Activated CD4-positive, alpha-beta T cell treated with anti-CD3 and anti-CD28 coated beads, Interleukin-2, amount 50 U/mL, for 4 hours (primary cell): ENCODE data around the gene CIZ1.
"Not testable (repeated sequence)": the region's sequence is repeated elsewhere in the genome, so short reads cannot be mapped to it uniquely, and the experiment has no call there.

ENCODE experiments used
- DNase-seq, 2 experiments: peaks; one replicate each; pipeline ENCODE4 v3.0.0-alpha.2; 2020

Gene CIZ1

DNA sequence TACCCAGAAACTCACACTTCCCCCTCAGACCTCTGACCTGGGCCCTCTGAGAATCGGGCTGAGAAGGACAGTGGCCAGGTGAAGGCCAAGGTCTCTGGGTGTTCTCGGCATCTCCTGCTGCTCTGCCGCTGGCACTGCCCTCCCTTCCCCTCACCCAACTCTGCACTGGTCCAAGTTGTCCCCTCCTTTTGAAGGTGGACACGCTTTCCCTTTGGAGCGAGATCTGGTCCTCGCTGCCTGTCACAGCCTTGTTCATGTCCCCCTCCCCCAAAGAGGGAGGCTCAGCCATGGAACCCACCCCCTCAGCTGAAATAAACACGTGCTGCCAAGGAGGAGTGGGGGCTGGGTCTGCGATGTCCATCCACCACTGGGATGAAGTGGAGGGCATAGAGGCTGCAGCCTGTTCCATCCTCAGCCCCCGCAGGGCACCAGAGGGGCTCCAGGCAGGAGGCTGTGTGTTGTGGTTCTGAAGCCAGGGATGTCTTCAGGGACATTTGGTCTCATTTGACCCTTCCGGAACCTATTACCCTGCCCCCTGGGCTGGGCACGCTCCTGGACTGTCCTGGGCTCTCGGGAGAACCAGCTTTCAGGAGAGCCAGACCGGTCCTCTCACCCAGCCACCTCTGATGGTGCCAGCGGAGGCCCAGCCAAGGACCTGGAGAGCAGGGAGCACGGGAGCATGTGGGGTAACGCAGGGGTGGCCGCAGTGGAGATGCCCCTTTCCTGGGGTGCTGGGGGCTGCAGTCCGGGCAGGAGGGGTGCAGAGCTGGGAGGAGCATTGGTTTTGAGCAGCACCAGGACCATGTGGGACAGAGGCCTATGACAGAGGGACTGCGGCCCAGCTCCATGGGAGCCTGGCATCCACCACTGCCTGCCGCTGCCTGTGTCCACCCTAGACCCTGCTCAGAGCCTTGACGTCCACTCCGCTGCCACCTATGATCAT lies 46.9 kb downstream of the CIZ1 start:
- DNase-seq: no peak

DNA sequence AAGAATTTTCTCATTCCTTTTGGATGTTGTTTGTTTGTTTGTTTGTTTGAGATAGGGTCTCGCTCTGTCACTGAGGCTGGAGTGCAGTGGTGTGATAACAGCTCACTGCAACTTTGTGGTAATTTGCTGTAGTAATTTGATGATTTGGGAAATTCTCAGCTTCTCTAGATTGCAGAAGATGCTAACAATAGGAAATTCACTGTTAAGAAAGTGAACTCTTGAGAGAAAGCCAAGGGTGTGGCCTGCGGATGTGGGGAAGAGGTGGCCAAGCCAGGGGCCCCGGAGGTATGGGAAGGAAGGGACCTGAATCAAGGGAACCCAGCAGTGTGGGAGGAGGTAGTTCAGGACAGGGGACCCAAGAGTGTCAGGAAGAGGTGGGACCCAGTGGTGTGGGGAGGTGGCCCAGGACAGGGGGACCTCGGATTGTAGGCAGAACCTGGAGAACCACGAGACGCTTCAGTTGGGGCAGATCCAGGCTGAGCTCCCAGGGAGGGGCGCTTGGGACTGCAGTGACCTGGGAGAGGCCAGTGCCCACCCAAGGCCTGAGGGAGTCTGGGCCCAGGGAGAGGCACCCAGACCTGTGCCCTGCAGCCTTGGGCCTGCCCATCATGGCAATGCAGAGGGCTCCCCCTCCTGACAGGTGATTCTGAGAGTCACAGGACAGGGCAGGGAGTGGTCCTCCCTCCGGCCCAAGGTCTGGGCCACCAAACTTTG lies 47.7 kb downstream of the CIZ1 start:
- DNase-seq: no peak

DNA sequence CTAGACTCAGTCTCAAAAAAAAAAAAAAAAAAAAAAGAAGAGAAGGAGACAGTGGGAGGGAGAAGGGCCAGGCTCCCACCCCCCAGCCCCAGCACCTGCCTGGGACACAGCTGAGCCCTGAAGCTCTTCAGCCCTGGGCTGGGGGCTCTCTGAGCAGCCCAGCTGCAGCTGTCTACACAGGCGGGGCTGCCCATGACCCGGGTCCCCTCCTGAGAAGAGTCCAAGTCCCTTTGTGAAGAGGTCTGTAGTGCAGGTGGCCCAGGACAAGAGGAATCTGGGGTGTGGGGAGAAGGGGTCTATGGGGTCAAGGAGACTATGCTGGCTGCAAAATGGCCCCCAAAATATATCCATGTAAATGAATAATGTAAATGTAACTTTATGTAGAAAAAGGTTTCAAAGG lies 48.8 kb downstream of the CIZ1 start:
- DNase-seq: no peak

DNA sequence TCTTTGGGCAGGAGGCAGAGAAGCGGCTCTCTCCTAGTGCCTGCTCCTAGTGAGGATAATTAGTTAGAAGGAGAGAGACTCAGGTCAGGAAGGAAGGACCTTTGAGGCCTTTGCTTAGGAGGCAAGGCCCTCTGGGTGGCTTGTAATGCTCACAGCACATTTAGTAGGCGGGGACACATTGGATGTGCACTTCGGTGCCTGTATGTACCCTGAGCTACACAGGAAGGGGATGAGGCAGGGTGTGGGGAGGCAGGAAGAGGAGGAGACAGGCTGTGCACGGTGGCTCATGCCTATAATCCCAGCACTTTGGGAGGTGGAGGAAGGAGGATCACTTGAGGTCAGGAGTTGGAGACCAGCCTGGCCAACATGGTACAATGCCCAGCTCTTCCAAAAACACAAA lies 49.3 kb downstream of the CIZ1 start:
- no peak for DNase-seq

DNA sequence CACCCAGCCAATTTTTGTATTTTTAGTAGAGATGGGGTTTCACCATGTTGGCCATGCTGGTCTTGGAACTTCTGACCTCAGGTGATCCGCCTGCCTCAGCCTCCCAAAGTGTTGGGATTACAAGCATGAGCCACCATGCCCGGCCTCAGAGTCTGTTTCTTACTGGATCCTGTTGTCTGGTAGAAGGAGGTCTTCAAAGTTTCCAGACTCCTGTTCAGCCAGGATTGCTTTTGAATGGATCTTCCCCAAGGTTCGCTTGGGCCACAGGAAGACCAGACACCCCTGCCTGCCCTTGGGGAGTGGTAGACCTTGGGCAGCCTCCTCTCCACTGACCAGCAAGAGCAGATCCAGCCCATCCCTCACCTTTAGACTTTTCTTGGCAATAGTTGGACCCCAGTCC lies 49.8 kb downstream of the CIZ1 start:
- DNase-seq: no peak

DNA sequence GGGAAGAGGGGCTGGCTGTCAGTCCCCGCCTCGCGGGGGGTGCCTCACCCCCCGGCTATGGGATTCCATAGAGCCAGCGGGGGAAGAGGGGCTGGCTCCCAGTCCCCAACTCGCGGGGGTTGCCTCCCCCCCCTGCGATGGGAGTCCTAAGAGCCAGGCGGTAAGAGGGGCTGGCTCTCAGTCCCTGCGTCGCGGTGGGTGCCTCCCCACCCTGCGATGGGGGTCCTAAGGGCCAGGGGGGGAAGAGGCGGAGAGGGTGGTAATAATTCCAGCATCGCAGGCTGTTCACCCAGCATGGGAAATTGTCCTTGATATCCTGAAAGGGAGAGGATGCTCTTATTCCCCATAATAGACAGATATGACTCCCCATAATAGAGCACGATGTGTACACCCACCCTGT lies 51.8 kb downstream of the CIZ1 start:
- DNase-seq: no peak

DNA sequence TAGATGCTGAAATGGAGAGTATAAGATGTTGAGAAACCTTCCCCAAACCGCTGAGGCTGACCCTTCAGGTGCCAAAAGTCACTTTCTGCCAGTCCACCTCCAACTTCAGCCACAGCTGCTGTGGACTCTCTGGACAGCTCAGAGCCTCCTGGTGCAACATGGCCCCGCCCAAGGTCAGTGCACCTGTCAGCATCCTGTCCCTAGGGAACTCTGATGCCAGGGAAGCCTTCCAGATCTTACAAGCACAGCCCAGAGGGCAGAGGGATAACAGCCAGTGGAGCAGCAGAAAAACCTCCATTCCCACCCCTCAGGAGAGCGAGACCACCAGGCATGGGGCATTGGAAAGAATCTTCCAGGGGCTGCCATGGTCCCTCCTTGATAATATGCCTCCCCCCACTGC lies 53.4 kb downstream of the CIZ1 start:
- DNase-seq: no peak

DNA sequence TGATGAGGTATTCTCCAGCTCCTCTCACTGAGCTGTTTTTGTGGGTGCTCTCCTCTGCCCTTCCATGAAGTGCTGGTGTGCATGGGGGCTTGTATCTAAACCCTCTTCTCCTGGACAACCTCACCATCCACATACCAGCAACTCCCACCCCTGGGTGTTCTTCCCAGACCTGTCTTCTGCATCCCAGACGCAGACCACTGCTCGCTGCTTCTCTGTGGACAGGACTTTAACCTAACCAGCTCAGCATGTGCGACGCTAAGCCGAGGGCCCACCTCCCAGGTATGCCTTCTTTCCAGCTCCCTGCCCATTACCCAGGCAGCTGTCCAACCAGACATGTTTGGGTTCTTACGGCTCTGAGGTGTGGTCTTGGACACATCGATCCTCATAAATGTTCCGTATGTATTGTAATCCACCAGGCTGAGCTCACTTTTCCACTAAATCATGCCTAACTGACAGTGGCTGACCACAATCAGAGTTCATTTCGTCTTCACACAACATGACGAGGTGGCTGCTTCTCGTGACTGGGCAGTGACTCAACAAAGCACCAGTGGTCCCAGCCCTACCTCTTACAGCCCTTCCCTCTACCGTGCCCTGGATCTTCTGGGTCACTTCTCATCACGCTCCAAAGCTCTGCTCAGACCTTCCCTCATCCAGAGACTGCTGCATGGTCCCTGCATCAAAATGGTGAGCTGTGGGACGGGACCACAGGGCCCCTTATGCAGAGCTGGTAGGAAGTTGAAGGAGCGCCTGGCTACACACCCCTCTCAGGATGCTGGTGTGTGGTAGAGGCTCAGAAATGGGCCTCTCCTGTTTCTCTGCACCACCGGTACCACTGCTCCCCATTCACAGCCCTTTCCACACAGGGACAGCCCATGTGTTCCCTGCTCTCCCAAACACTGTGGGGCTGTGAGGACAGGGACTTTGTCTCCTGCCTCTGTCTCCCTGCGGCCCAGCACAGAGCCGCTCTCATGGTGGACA lies 54.3 kb downstream of the CIZ1 start:
- no peak for DNase-seq

DNA sequence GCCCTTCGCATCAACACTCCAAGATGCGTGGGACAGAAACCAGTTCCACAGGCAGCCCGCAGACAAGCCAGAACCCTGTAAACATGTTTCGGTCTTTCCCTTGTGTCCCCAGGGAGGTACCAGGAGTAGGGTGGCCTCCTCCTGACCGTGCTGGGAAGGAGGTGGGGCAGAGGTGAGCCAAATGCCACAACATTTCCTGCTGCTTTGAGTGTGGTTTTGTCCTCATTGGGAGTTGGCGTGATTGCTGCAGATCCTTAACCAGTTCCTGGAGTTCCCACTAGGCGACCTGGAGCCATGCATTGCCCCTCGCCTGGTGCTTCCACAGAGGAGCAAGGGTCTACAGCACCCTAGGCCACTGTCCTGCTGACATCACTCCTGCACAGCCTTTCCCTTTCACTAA lies 55.8 kb downstream of the CIZ1 start:
- not testable (repeated sequence) for DNase-seq

DNA sequence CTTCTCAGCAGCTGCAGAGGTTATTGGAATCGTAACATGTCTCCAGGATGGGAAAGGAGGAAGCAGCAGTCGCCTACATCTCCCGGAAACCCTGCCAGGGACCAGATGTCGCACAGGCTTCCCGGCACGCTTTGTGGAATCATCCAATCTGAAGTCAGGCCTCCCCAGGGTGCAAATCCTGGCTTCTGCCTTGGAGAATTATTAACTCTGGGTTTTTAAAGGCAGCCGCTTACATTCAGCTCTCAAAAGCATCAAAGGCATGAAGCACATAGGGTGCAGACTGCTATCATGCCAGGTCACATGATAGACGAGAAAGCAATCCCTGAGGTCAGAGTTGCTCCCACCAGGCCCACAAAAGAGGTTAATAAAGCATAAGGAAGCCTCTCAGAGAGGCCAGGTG lies 59.2 kb downstream of the CIZ1 start:
- not testable (repeated sequence) for DNase-seq

DNA sequence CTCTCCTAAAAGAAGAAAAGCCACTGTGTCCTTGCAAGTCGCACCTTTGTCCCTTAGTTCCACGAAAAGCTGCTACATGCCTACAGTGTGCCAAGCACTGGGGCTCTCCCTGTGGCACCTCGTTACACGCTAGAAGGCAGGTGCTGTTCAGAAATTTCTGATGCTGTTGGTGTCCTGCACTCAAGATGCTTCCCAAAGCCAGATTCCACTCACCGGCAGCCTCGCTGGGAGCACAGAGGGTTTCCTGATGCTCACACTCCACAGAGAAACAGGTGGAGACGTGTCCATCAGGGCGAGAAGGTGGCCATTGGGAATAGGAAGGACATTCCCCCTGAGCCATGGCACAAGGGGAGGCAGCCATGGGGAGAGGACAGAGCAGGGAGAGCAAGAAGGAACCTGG lies 60.0 kb downstream of the CIZ1 start:
- DNase-seq: not testable (repeated sequence)

DNA sequence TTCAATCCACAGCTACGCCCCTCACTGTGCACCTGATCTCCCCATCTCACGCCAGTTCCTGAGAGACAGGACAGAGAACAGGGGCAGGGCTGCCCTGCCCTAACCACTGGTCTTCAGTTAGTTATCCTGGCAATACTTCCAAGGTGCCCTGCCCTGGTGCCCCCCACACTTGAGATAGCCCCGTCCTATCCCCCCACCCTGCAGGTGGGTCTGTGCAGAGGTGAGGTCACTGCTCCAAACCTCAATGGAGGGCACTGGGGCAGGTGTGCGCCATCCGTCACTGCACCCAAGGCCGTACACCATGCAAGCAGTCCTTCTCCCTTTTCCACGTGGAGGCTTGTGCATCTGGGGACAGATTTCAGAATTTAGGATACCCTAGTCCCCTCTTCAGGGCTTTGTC lies 60.7 kb downstream of the CIZ1 start:
- not testable (repeated sequence) for DNase-seq

DNA sequence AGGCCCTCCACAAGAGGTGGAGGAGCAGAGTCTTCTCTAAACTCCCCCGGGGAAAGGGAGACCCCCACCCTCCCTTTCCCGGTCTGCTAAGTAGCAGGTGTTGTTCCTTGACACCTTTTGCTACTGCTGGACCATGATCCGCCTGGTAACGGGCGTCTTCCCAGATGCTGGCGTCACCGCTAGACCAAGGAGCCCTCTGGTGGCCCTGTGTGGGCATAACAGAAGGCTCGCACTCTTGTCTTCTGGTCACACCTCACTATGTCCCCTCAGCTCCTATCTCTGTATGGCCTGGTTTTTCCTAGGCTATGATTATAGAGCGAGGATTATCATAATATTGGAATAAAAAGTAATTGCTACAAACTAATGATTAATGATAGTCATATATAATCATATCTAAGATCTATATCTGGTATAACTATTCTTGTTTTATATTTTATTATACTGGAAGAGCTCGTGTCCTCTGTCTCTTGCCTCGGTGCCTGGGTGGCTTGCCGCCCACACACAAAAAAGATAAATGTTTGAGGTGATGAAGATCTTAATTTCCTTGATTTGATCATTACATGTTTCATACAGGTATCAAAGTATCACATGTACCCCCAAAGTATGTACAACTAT lies 61.3 kb downstream of the CIZ1 start:
- DNase-seq: peak; percentile 44 to 53

DNA sequence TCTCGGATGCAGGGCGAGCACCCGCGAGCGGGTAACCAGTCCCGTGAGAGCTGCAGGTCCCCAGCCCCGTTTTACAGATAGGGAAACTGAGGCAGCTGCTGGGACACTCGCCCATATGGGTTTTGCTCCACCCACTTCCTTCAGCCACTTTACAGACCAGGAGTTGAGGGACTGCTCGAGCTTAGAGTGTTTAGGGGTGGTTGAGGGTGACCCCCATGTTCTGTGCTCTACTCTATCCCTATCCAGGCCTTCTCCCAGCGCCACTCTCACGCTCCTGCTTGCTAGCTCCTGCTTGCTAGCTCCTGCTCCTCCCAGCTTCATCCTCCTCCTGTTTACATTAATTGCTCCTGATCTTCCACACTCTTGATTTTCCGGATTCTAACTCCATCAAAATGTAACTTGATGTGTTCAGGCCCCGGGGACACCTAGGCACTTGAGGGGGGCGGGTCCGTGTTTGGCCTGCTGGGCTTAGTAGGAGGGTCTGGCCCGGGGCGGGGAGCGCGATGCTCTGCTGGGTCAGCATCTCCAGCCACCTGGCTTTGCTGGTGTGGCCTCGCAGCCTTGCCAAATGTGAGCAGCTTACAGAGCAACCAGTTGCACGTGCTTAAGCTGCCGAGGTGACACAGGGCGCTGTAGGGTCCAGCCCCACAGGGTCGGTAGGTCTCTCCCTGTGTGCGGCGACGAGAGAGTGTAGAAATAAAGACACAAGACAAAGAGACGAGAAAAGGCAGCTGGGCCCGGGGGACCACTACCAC lies 62.4 kb downstream of the CIZ1 start:
- no peak for DNase-seq

DNA sequence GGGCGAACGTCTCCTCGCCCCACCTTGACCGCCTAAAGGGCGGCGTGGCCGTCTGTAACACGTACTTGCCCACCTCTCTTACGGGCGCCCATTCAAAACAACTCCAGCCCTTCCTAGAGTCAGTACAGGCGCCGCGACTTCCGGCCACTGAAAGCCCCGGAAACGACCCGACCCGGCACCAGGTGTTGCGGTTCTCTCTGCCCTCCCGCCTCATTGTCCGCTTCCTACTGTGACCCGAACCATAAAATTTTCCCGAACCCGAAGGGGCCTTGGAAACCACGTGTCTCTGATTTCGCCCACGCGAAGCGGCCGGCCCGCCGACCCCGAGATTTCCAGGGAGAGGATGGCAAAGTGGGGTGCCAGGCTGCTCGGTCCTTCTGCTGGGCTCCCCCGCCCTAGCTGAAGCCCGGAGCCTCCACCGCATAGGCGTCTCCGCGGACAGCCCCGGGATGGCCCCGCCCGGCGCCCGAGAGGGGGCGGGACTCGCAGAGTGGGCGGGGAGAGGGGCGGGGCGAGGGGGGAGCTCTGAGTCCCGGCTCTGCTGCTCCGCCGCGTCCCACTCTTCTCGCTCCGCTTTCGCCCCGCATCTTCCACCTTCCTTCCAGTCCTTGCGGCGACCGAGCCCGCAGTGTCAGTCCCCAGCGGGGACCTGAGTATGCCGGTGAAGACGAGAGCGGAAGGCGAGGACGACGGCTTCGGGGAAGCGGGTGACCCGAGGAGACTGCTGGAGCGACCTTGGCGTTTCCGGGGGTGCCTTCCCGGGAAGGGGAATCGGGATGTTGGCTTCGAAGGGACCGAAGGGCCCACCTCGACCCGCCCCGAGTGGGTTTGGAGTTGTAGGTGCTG lies 63.2 kb downstream of the CIZ1 start:
- DNase-seq: peak; percentile 77 to 78

DNA sequence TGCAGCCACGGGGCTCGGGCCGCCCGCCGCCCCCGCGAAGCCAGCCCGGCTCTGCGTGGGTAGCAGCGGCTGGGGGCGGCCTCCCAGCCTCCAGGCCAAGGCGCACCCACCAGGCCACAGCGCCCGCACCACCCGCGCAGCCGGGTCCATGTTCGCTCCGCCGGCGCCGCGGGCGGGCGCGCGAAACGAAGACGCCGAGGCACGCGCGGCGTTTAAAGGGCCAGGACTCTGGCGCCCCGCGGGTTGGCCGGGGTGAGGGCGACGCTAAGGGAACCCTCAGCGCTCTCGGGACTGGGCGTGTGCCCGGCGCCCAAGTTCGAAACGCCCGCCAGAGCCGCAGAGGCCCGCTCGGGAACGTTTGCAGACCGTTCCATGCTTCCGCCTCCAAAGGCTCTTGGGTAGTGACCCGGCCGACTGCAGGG lies 63.8 kb downstream of the CIZ1 start, which contains the start of gene PTGES2:
PTGES2 (minus strand) TSS at position 162 of the 422 bp plus-strand sequence; CDS start at position 150, 12 bp downstream.
- peak; percentile 76 to 80 for DNase-seq

DNA sequence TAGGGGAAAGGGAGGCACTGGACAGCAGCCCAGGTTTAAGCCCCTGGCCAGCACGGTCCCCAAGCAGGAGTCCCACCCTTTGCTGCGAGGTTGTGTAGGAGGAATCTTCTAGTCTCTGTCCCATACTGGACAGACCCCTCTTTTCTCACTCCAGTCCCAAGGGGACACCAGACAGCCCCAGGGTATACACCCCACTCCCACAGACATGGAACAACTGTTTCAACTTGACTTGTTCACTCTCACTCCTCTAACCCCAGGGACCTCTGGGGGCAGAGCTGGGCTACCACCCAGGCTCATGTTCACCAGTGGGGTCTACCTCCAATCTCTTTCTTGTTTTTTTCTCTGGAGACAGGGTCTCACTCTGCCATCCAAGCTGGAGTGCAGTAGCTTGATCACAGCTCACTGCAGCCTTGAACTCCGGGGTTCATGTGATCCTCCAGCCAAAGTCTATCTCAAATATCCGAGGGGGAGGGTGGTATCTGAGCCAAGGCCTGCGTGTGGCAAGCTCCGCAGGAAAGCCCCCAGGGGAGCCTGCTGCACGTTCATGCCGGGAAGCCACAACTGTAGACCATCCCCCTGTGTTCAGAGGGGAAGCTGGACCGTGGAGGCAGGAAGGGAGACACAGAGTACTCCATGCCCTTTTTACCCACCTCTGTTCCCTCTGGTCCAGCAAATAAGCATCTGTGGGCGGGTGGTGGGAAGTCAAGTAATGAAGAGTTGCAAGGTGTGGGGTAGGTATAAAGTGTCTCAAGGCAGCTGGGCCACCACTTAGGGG lies 65.6 kb downstream of the CIZ1 start:
- no peak for DNase-seq

DNA sequence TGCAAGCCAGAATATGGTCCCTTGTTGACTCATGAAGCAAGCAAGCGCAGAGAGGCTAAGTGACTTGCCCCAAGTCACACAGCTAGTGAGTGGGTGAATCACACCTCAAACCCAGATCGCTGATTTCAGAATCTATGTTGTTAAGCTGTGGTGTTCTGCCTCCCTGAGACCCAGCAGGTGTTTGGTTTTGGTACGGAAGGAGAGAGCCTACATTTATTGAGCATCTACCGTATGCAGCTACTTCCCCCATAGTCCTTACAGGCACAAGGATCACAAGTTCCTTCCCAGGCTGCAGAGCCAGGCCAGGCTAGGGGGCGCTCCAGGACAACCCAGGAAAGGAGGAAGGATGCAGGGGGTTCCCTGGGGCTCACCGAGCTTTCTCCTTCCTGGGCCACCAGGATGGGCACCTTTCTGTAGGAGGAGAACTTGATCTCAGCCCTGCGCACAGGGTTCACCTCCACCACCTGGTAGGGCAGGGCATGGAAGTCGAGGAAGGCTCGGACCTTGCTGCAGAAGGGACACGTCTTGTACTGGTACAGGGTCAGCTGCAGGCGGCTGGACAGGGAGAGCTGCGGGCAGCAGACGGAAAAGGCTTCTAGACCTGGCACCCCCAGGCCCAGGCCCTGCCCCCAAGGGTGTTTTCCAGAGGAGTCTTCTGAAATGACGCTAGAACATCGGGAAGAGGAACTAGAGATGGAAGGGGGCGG lies 66.3 kb downstream of the CIZ1 start:
- DNase-seq: peak; percentile 23 to 35

DNA sequence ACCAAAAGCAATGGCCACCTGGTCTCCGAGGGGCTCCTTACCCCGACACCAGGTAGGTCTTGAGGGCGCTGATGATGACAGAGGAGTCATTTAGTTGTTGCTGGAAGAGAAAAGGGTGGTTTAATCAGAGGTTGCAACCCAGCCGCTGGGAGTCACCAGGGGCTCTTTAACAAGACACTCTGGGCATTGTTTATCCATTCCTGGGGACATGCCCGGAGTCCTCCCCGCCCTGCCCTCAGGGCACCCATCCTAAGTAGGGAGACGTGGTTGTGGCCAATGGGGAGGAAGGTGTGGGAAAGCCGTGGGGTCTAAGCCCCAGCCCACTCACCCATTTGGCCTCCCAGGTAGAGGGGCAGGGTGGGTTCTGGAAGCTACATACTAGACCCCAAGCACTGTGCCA lies 66.9 kb downstream of the CIZ1 start:
- DNase-seq: no peak
